Parathyroid adenoma (tissue), 2 donors: ENCODE results near the gene STEAP4.

Source experiments
- H2AFZ ChIP-seq: fragments of 300-600 bp; sonication (generic); one replicate; pipeline ENCODE4 v1.7.0; 2017; ENCODE audit warnings: antibody characterized with exemption, mild to moderate bottlenecking
- H3K27ac ChIP-seq: fragments of 300-600 bp; sonication (generic); one replicate; pipeline ENCODE4 v1.7.0; 2017
- H3K27me3 ChIP-seq: fragments of 300-600 bp; sonication (generic); one replicate; pipeline ENCODE4 v1.7.0; 2017; ENCODE audit warnings: low read length; ENCODE audit not compliant: control insufficient read depth, insufficient read depth
- H3K36me3 ChIP-seq: fragments of 300-600 bp; sonication (generic); one replicate; pipeline ENCODE4 v1.7.0; 2017; ENCODE audit warnings: low read length; ENCODE audit not compliant: control insufficient read depth, insufficient read depth
- H3K4me1 ChIP-seq: fragments of 300-600 bp; sonication (generic); one replicate; pipeline ENCODE4 v1.7.0; 2017; ENCODE audit warnings: control low read depth
- H3K4me2 ChIP-seq: fragments of 300-600 bp; sonication (generic); one replicate; pipeline ENCODE4 v1.7.0; 2017; ENCODE audit warnings: low read length
- H3K4me3 ChIP-seq: fragments of 300-600 bp; sonication (generic); one replicate; pipeline ENCODE4 v1.7.0; 2017; ENCODE audit warnings: low read depth, low read length
- H3K79me2 ChIP-seq: fragments of 300-600 bp; sonication (generic); one replicate; pipeline ENCODE4 v1.7.0; 2017; ENCODE audit warnings: control low read depth
- H3K9ac ChIP-seq: fragments of 300-600 bp; sonication (generic); one replicate; pipeline ENCODE4 v1.7.0; 2017; ENCODE audit warnings: mild to moderate bottlenecking
- H3K9me3 ChIP-seq: fragments of 300-600 bp; sonication (generic); one replicate; pipeline ENCODE4 v1.7.0; 2017; ENCODE audit warnings: low read length; ENCODE audit not compliant: control insufficient read depth
- TF ChIP-seq, protein P1 (sequence below): fragments of 300-600 bp; sonication (generic); IDR thresholded peaks from one replicate; pipeline ENCODE4 v1.7.0; 2017; ENCODE audit warnings: antibody characterized with exemption, mild to moderate bottlenecking
- donor health status: primary hyperparathyroidism.

The STEAP4 gene

DNA sequence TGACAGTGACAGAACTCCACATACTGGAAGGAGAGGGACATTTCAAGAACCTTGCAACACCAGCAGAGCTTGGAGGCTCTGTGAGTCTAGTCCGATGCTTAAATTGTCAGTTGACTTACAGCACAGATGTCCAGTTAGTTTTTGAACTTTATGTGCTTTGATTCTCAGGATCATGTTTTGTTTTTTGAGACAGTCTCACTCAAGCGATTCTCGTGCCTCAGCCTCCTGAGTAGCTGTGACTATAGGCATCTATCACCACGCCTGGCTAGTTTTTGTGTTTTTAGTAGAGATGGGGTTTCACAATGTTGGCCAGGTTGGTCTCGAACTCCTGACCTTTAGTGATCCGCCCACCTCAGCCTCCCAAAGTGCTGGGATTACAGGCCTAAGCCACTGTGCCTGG, 31.8 kb upstream of the STEAP4 start:
- Histone ChIP-seq H3K4me3 (no peak overlapping the region), H2AFZ (no peak overlapping the region), H3K4me1 (no peaks in the 10 kb centered on the region), H3K9ac (no peak overlapping the region), H3K79me2 (no peaks in the 10 kb centered on the region), H3K9me3 (no peaks in the 10 kb centered on the region), H3K27ac (peak overlapping the region; percentile 5), H3K4me2 (no peak overlapping the region), H3K27me3 (no peaks in the 10 kb centered on the region), H3K36me3 (no peaks in the 10 kb centered on the region)
- TF ChIP-seq, protein P1, sequence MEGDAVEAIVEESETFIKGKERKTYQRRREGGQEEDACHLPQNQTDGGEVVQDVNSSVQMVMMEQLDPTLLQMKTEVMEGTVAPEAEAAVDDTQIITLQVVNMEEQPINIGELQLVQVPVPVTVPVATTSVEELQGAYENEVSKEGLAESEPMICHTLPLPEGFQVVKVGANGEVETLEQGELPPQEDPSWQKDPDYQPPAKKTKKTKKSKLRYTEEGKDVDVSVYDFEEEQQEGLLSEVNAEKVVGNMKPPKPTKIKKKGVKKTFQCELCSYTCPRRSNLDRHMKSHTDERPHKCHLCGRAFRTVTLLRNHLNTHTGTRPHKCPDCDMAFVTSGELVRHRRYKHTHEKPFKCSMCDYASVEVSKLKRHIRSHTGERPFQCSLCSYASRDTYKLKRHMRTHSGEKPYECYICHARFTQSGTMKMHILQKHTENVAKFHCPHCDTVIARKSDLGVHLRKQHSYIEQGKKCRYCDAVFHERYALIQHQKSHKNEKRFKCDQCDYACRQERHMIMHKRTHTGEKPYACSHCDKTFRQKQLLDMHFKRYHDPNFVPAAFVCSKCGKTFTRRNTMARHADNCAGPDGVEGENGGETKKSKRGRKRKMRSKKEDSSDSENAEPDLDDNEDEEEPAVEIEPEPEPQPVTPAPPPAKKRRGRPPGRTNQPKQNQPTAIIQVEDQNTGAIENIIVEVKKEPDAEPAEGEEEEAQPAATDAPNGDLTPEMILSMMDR = no peak

DNA sequence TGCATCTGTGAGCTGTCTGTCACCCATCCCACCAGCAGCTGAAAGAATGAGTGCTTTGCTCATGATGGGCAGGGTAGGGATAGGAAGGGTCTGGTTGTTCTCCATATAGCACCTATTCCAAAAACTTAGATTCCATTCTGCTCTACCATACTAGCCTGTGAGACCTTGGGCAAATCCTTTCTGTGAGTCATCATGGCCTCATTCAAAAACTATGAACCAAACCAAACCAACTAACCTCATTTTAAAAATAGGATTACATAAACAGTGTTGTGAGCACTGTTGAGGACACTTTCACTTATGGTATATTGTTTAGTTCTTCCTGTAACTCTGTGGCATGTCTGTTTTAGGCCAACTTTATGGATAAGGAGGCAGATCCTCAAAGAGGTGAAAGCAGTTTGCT, 30.9 kb upstream of the STEAP4 start:
- no peaks in the 10 kb centered on the region for H3K9me3 ChIP-seq
- no peaks in the 10 kb centered on the region for H3K4me1 ChIP-seq
- H3K4me3 ChIP-seq = no peak overlapping the region
- no peaks in the 10 kb centered on the region for H3K36me3 ChIP-seq
- TF ChIP-seq, protein P1 = no peak
- no peaks in the 10 kb centered on the region for H3K79me2 ChIP-seq
- no peak overlapping the region for H2AFZ ChIP-seq
- H3K4me2 ChIP-seq = no peak overlapping the region
- no peaks in the 10 kb centered on the region for H3K27me3 ChIP-seq
- no peak overlapping the region for H3K9ac ChIP-seq
- H3K27ac ChIP-seq = no peak overlapping the region

DNA sequence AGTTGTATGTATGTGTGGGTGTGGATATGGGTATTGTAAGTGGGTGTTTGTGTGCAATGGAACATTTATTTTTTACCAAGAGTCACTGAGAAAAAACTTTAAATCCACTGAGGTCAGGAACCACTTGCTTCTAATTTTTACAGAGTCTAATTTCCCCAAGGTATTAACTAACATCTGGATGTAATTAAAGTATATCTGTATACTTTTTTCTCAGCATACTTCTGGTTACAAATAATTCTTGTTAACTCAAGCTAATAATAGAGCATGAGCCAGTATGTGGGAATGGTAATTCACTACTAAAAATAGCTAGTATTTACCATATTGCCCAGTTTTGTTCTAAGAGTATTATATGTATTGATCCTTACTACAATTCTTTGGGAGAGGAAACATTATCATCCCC, 24.6 kb upstream of the STEAP4 start:
- Histone ChIP-seq H2AFZ (no peak overlapping the region), H3K27me3 (no peaks in the 10 kb centered on the region), H3K36me3 (no peaks in the 10 kb centered on the region), H3K4me1 (no peaks in the 10 kb centered on the region), H3K4me2 (no peak overlapping the region), H3K79me2 (no peaks in the 10 kb centered on the region), H3K9ac (no peak overlapping the region), H3K27ac (no peak overlapping the region), H3K9me3 (no peaks in the 10 kb centered on the region), H3K4me3 (no peak overlapping the region)
- TF ChIP-seq, protein P1 = no peak

DNA sequence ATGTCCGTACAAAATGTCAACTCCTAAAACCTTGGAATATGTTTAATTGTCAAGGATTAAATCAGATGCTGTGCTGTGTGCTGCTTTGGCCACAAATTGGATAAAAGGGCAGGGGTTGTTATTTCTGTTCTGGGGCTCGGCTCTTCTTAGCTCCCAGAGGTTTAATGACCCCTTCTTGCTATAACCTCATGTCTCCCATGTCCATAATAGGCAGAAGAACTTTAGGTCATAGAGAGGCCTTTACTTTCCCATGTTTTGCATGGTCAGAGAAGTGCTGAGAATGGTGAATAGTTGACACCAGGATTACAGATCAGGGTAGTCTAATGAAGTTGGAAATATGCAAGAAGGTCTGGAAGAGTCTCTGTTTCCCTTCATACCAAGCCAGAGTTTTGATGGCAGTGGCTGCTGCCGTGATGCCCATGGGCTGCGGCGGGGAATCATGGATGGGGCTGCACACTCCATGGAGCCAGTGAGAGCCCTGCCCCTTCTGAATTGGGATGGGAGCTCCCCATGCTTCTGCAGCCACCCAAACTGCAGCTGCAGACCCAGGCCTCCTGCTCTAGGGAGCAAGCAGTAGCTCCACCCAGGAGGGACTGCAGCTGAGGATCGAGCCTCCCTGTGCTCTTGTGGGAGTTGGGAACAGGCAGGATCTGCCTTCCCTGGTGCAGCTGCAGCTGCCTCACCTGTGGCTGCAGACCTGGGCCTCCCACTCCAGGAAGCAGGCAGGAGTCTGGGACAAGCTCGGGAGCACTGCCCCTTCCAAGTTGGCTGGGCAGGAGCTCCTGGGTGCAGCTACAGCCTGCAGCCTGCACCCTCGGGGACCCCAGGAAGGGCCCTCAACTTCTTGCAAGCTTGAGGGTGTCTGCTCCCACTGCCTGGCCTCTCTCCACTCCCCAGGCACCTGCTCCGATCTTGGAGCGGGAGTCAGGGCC, 23.1 kb upstream of the STEAP4 start:
- H3K9me3 ChIP-seq = no peaks in the 10 kb centered on the region
- no peak overlapping the region for H3K4me2 ChIP-seq
- no peaks in the 10 kb centered on the region for H3K27me3 ChIP-seq
- H2AFZ ChIP-seq = no peak overlapping the region
- no peaks in the 10 kb centered on the region for H3K79me2 ChIP-seq
- no peak overlapping the region for H3K9ac ChIP-seq
- H3K4me3 ChIP-seq = no peak overlapping the region
- no peaks in the 10 kb centered on the region for H3K36me3 ChIP-seq
- H3K4me1 ChIP-seq = no peaks in the 10 kb centered on the region
- no peak overlapping the region for H3K27ac ChIP-seq
- TF ChIP-seq, protein P1 = no peak

DNA sequence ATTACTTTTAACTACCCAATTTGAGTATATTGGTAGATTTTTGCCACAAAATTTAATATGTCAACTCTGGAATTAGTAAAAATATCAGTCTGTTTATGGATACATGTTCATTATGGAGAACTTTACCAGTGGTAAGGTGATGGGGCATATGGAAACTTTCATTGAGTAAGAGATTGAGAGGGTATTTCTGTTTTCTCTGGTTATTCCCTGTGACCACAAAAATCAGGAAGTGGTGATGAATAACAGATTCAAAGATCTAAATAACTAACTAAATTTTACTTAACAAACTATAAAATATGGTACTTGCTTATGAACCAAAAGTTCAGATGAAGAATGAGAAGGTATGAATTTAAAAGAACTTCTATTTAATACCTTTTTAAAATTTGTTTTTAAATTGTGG, 22.1 kb upstream of the STEAP4 start:
- Histone ChIP-seq H3K4me1 (no peaks in the 10 kb centered on the region), H3K4me2 (no peak overlapping the region), H3K27ac (no peak overlapping the region), H3K36me3 (no peaks in the 10 kb centered on the region), H3K4me3 (no peak overlapping the region), H3K79me2 (no peaks in the 10 kb centered on the region), H3K9me3 (no peaks in the 10 kb centered on the region), H3K9ac (no peak overlapping the region), H2AFZ (no peak overlapping the region), H3K27me3 (no peaks in the 10 kb centered on the region)
- TF ChIP-seq, protein P1 = no peak
